SIG-M5 treated with dmso at 0.1 percent for 504 hours (cell line): Measurements from ENCODE around the gene RSKR.
"Not testable (repeated sequence)": the region's sequence is repeated elsewhere in the genome, so short reads cannot be mapped to it uniquely, and the experiment has no call there.

Source experiments
- DNase-seq: peaks from one replicate; lab custom pipeline; 2025; ENCODE audit not compliant: unreplicated experiment; lab: John Stamatoyannopoulos, UW

Gene RSKR

DNA sequence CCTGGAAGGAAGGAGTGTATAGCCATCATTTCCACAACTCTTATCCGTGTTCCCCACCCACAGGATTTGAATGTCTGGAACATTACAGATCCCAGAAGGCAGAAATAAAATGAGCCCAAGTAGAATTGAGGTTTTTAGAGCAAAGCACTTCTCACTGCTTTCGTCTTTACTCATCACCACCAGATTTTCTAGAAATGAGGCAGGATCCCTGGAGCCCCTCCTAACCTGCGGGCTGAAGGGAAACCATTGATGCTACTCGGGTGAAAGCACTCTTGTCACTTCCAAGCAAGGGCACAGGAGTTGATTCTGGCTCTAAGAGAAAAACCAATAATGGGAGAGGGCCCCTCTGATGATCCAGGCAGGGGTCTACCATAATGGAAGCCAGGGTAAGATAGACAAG lies 34.5 kb downstream of the RSKR start:
- DNase-seq: no peak

- no peak for DNase-seq
Measured at GRCh38 chr17:28578246-28579195, 35.5 kb downstream of the RSKR start.

- no peak for DNase-seq
Measured at GRCh38 chr17:28577466-28577824, 36.5 kb downstream of the RSKR start.

DNA sequence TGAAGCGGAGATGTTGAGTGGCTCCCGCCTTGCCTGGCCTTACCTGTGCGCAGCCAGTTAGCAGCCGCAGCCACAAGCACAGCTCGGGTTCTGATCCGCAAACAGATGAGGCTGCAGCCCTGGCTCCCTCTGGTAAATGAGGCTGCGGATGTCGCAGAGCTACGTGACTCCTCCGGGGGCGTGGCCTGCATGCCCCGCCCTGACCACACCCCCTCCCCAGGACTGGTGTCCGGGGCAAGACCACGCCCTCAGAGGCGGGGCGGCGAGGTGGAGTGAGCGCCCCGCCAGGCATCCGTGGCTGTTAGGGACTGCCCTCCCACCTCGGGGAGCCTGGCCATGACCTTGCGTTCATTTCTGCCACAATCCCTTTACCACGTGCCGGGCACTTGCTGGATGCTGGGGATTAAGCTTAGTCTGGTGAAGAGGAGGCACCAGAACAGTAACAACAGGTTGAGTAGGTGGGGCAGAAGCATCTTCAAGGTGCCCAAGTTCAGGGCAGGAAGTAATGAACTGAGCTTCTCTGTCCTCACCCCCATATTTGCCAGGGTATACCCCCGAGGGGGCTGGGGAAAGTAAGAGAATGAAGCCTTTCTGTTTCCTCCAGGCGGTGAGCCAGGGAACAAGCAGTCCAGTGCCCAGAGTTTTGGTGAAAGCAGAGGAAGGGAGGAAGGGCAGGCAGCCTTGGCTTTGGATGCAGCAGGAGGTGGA lies 37.1 kb downstream of the RSKR start, which contains the start of gene ALDOC:
Gene ALDOC, minus strand, starts transcription at position 138 of the 708 bp plus-strand sequence. CDS start 1,363 bp downstream, outside the sequence.
- DNase-seq: peak; percentile 94

- DNase-seq: not testable (repeated sequence)
Measured at GRCh38 chr17:28576016-28576415, 38.0 kb downstream of the RSKR start.

DNA sequence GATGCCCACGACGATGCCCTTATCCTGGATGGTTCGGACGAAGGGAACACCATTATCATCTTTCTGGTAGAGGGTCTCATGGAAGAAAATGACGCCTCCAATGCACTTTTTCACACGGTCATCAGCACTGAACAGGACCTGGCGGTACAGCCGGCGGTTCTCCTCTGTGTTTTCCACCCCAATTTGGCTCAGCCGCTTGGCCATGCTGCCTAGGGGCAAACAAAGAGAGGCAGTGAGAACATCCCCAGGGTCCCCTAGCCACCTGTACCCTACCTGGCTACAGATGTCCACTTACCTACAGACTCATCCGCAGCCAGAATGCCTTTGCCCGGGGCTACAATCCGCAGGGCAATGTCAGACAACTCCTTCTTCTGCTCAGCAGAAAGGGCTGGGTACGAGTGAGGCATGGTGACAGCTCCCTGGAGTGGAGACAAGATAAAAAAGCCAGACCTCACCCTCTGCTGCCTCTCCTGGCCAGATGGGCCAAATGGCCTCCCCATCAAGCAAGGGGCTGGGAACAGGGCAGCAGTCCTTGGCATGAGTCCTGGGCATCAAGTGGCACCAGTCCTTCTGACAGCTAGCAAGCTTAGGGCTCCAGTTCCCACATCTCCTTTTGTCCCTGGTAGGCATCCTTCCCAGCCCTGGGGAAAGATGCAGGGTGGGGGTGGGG lies 38.7 kb downstream of the RSKR start:
- DNase-seq: no peak

GRCh38 chr17:28574526-28574925 lies 39.5 kb downstream of the RSKR start:
- no peak for DNase-seq

- DNase-seq: no peak
Measured at GRCh38 chr17:28573966-28574480, 40.0 kb downstream of the RSKR start.

- no peak for DNase-seq
Measured at GRCh38 chr17:28573521-28573920, 40.5 kb downstream of the RSKR start.

- DNase-seq: no peak
Measured at GRCh38 chr17:28573040-28573380, 41.0 kb downstream of the RSKR start.

- no peak for DNase-seq
Measured at GRCh38 chr17:28572259-28573039, 41.5 kb downstream of the RSKR start.

DNA sequence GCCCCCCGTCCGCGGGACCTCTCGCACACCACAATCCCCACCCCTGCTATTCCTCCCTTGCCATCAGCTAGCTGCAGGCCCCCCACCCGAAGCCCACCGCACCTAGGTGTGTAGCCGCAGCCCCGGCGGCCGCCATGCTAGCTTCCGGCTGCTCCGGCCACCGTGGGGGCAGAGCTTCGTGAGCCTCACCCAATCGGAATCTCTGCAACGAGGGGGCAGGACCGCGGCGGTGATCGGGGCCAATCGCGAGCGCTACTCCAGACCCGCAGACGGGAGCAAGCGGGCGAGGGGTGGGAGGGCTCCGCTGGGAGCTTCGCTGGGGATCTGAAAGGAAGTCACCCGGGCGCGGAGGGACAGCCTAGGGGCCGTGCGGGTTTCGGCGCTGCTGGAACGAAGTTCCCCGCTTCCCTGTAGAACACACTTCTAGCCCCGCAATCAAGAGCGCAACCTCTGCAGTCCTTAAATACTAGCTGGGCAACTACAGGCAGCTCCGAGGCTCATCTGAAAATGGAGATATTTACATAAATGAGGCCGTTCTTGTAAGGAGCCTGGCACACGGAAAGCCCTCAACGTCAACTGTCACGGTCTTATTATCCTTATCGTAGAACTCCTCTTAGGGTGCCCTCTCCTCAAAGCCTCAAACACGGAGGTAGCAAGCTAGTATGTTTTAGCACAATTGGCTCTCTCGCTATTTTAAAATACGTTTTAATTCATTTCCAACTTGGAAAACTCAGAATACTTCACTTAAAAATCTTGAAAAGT lies 42.4 kb downstream of the RSKR start, which contains the start of gene PIGS:
Gene PIGS, minus strand, starts transcription at position 164 of the 762 bp plus-strand sequence. Its CDS starts 28 bp downstream, at position 136.
- DNase-seq: peak; percentile 96

DNA sequence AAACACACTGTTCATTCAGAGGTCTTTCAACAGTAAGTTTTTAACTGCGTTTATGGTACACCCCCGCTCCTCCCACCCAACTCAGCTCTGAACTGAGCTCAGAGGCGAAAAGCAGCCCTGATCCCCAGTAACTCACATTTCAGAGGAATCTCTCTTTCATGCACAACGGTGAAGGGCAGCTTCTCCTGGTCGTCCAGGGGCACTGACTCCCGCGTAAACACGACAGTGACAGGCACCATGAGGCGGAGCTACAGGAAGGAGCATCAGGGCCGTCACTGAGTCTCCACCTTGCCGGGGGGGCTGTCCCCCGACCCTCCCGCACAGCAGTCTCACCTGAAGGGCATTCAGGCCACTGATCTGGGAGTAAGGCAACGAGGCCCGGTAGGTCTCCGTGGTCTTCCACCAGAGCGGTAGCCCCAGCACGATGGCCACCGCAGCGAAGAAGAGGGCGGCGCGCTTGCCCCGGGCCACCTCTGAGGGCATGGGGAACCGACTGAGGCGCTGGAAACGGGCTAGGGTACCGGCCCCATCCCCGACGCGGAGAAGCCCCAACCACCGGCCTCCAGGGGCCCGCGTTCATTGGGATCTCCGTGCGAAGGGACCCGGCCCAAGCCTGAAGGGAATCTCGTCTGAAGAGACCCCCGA lies 43.1 kb downstream of the RSKR start:
- DNase-seq: peak; percentile 49

GRCh38 chr17:28569446-28569845 lies 44.5 kb downstream of the RSKR start:
- DNase-seq: no peak

GRCh38 chr17:28567604-28568003 lies 46.4 kb downstream of the RSKR start:
- DNase-seq: peak; percentile 88

DNA sequence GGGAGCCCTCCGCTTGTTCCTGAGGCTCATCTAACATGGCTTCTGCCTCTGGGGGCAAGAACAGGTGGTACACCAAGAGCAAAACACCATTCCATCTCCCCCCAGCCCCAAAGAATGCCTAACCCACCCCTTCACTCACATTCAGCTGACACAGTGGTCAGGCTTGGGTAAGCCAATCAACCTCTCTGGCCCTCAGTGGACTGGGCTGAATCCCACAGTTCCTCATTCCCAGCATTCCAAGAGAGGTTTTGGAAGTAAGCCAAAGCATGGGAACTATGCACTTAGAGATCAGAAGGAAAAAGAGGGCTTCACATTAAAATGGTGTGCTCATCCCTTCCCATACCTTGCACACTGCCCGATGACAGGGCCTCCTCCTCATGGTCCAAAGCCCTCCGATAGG lies 50.5 kb downstream of the RSKR start:
- DNase-seq: no peak
